Left ventricle myocardium inferior (tissue), 1 donor: ENCODE results near the gene MRC2. TPM values are rescaled to one million over a fixed set of nuclear protein-coding genes. Genes with fewer than 3 reads are reported as not detected.
A peak's percentile ranks its signal among the peaks of the same experiment; 100 is the strongest.

Source experiments
- DNase-seq: peaks from one replicate; pipeline ENCODE4 v3.0.0-alpha.2; 2020
- H3K27ac ChIP-seq: fragments of 200-600 bp; replicated peaks from 2 replicates; pipeline ENCODE4 v1.8.0; 2021
- H3K27me3 ChIP-seq: fragments of 200-600 bp; 2 replicates; pipeline ENCODE4 v1.8.0; 2021; ENCODE audit warnings: low read depth
- H3K36me3 ChIP-seq: fragments of 200-600 bp; 2 replicates; pipeline ENCODE4 v1.8.0; 2021
- H3K4me1 ChIP-seq: fragments of 200-600 bp; 2 replicates; pipeline ENCODE4 v1.8.0; 2021
- H3K4me3 ChIP-seq: fragments of 200-600 bp; 2 replicates; pipeline ENCODE4 v1.8.0; 2021; ENCODE audit warnings: mild to moderate bottlenecking, moderate library complexity
- H3K9me3 ChIP-seq: fragments of 200-600 bp; replicated peaks from 2 replicates; pipeline ENCODE4 v1.8.0; 2021
- CTCF ChIP-seq: fragments of 200-600 bp; IDR thresholded peaks from 2 replicates; pipeline ENCODE4 v1.8.0; 2021; ENCODE audit warnings: antibody characterized with exemption, mild to moderate bottlenecking, borderline replicate concordance
- intact Hi-C: fragments of 100-400 bp; cut with micrococcal nuclease; formaldehyde crosslinking; loops from one replicate; pipeline ENCODE4 v1.11.0; 2022
- total RNA-seq: library from RNA; stranded (reverse); fragmentation: NEBNext Ultra II Directional; extraction: Animal tissue kit (Norgen Biotek cat#: 25700); gene quantifications from one replicate; pipeline ENCODE4 v1.2.1, GENCODE V29; 2021
- donor health status: DM: no; HTN: yes; CAD: no; lungs with severe emphysema.

Gene MRC2
- total RNA-seq, 1 donor from 2014 or later: 22.8 TPM

- Histone ChIP-seq H3K27me3 (no peaks in the 10 kb centered on the region), H3K27ac (no peak overlapping the region), H3K4me3 (no peak overlapping the region), H3K9me3 (no peaks in the 10 kb centered on the region), H3K4me1 (peaks cover 48% of the 10 kb centered on the region), H3K36me3 (no peaks in the 10 kb centered on the region)
- no peak for DNase-seq
- intact Hi-C loops: no loop called here
- no peak for TF ChIP-seq CTCF
Observed at GRCh38 chr17:62650587-62650986, 23.1 kb downstream of the MRC2 start.

GRCh38 chr17:62652251-62653001 lies 25.0 kb downstream of the MRC2 start:
- H3K36me3 ChIP-seq: no peaks in the 10 kb centered on the region
- H3K4me3 ChIP-seq: peak overlapping the region; percentile 61
- H3K9me3 ChIP-seq: no peaks in the 10 kb centered on the region
- no peaks in the 10 kb centered on the region for H3K27me3 ChIP-seq
- H3K4me1 ChIP-seq: peaks cover 52% of the 10 kb centered on the region
- H3K27ac ChIP-seq: peak overlapping the region; percentile 81
- intact Hi-C loops: no loop called here
- TF ChIP-seq CTCF: no peak
- DNase-seq: peak; percentile 74

- peaks cover 48% of the 10 kb centered on the region for H3K4me1 ChIP-seq
Observed at GRCh38 chr17:62653002-62653825, 25.7 kb downstream of the MRC2 start.

GRCh38 chr17:62653826-62654761 lies 26.6 kb downstream of the MRC2 start:
- DNase-seq: peak; percentile 87
- intact Hi-C loops: no loop called here
- Histone ChIP-seq H3K4me3 (peak overlapping the region; percentile 61), H3K27ac (peak overlapping the region; percentile 81), H3K4me1 (peaks cover 39% of the 10 kb centered on the region), H3K27me3 (no peaks in the 10 kb centered on the region), H3K36me3 (no peaks in the 10 kb centered on the region), H3K9me3 (no peaks in the 10 kb centered on the region)
- TF ChIP-seq CTCF: no peak

More at GRCh38 chr17:62653002-62653825, 25.7 kb downstream of the MRC2 start:
- no peaks in the 10 kb centered on the region for H3K9me3 ChIP-seq
- peak; percentile 77 for DNase-seq
- H3K4me3 ChIP-seq: peak overlapping the region; percentile 61
- no peaks in the 10 kb centered on the region for H3K27me3 ChIP-seq
- H3K36me3 ChIP-seq: no peaks in the 10 kb centered on the region
- intact Hi-C loops: no loop called here
- peak overlapping the region; percentile 81 for H3K27ac ChIP-seq
- no peak for TF ChIP-seq CTCF

- TF ChIP-seq CTCF: no peak
- Histone ChIP-seq H3K4me3 (no peak overlapping the region), H3K27me3 (no peaks in the 10 kb centered on the region), H3K4me1 (peaks cover 34% of the 10 kb centered on the region), H3K27ac (no peak overlapping the region), H3K36me3 (peaks cover 4% of the 10 kb centered on the region), H3K9me3 (peaks cover 7% of the 10 kb centered on the region)
- no peak for DNase-seq
- intact Hi-C loops: no loop called here
Observed at GRCh38 chr17:62655656-62656055, 28.2 kb downstream of the MRC2 start.
